GM12878 (cell line): ENCODE data around the gene MXD1.

Source experiments
- CREB1 ChIP-seq: IDR thresholded peaks from 2 replicates; pipeline ENCODE4 v1.6.1; 2012; ENCODE audit warnings: low read depth, mild to moderate bottlenecking, inconsistent platforms
- CTCF ChIP-seq, 3 experiments: IDR thresholded peaks in 2 of 3; conservative IDR thresholded peaks in 1 of 3; 2 replicates each; pipeline ENCODE4 v1.5.1; 2011; ENCODE audit warnings: low read depth in 3 of 3, low read length in 3 of 3, mild to moderate bottlenecking in 3 of 3, control low read depth in 2 of 3, moderate library complexity in 2 of 3, inconsistent platforms in 1 of 3, mixed read lengths in 1 of 3; ENCODE audit not compliant: control insufficient read depth in 2 of 3, insufficient read depth in 1 of 3; ENCODE audit errors: extremely low read depth in 1 of 3
- EZH2 ChIP-seq: IDR thresholded peaks from 2 replicates; pipeline ENCODE4 v1.6.1; 2012; ENCODE audit warnings: low read depth, mild to moderate bottlenecking, control low read depth, inconsistent platforms, low read length, borderline replicate concordance; ENCODE audit not compliant: control insufficient read depth
- POLR2A ChIP-seq: IDR thresholded peaks from 2 replicates; pipeline ENCODE4 v1.6.1; 2011; ENCODE audit warnings: low read depth, mild to moderate bottlenecking, low read length
- RAD21 ChIP-seq: IDR thresholded peaks from 2 replicates; pipeline ENCODE4 v1.6.1; 2011; ENCODE audit warnings: mild to moderate bottlenecking, low read depth, low read length, moderate library complexity; ENCODE audit not compliant: insufficient read depth
- RCOR1 ChIP-seq: conservative IDR thresholded peaks from 2 replicates; pipeline ENCODE4 v1.6.1; 2012; ENCODE audit warnings: low read depth, low read length, improper control_type of control experiment
- RFX5 ChIP-seq: IDR thresholded peaks from 2 replicates; pipeline ENCODE4 v1.6.1; 2011; ENCODE audit warnings: low read depth, low read length, improper control_type of control experiment

GRCh38 chr2:69943000-69943842 lies 28.3 kb downstream of the MXD1 start:
- TF ChIP-seq CTCF (IDR thresholded peaks at IDR 0.05 in 2 of 3, conservative IDR thresholded peaks at IDR 0.05 in 1 of 3; ENCODE audit: control insufficient read depth in 2 of 3, extremely low read depth in 1 of 3, insufficient read depth in 1 of 3, low read depth in 3 of 3, low read length in 3 of 3) (no peak), EZH2 (no peak), POLR2A (no peak), CREB1 (no peak), RCOR1 (no peak), RAD21 (no peak), RFX5 (no peak)
